H9 (cell line): Measurements from ENCODE around the gene WASHC3. TPM values are rescaled to one million over a fixed set of nuclear protein-coding genes. Genes with fewer than 3 reads are reported as not detected.

Experiments
- DNase-seq: peaks from one replicate; pipeline ENCODE4 v3.0.0-alpha.2; 2017
- H2AFZ ChIP-seq: one replicate; pipeline ENCODE4 v1.6.1; 2013; ENCODE audit warnings: mild to moderate bottlenecking, low read length, control low read depth, moderate library complexity
- H2AK5ac ChIP-seq: 2 replicates; pipeline ENCODE4 v1.6.1; 2013; ENCODE audit warnings: low read length, control low read depth, mixed read lengths; ENCODE audit not compliant: insufficient read length
- H2BK120ac ChIP-seq: one replicate; pipeline ENCODE4 v1.6.1; 2013; ENCODE audit warnings: low read depth, mild to moderate bottlenecking, low read length, control low read depth, inconsistent platforms; ENCODE audit not compliant: poor library complexity, severe bottlenecking
- H2BK12ac ChIP-seq: 2 replicates; pipeline ENCODE4 v1.6.1; 2013; ENCODE audit warnings: low read length, control low read depth, mixed read lengths, low read depth; ENCODE audit not compliant: insufficient read length
- H2BK15ac ChIP-seq: 2 replicates; pipeline ENCODE4 v1.6.1; 2013; ENCODE audit warnings: low read depth, low read length, control low read depth
- H2BK20ac ChIP-seq: one replicate; pipeline ENCODE4 v1.6.1; 2013; ENCODE audit warnings: low read depth, mild to moderate bottlenecking, low read length, control low read depth, inconsistent platforms; ENCODE audit not compliant: poor library complexity, severe bottlenecking
- H2BK5ac ChIP-seq: 2 replicates; pipeline ENCODE4 v1.6.1; 2013; ENCODE audit warnings: low read length, control low read depth, mixed read lengths; ENCODE audit not compliant: insufficient read length
- H3K14ac ChIP-seq: 2 replicates; pipeline ENCODE4 v1.6.1; 2013; ENCODE audit warnings: low read length, control low read depth; ENCODE audit not compliant: insufficient read depth
- H3K18ac ChIP-seq: 2 replicates; pipeline ENCODE4 v1.6.1; 2013; ENCODE audit warnings: low read depth, mild to moderate bottlenecking, mixed read lengths, low read length, control low read depth; ENCODE audit not compliant: insufficient read length
- H3K23ac ChIP-seq: 2 replicates; pipeline ENCODE4 v1.6.1; 2013; ENCODE audit warnings: low read length, control low read depth, mixed read lengths, low read depth; ENCODE audit not compliant: insufficient read length
- H3K23me2 ChIP-seq: 2 replicates; pipeline ENCODE4 v1.6.1; 2013; ENCODE audit warnings: low read depth, mild to moderate bottlenecking, mixed read lengths, low read length, control low read depth; ENCODE audit not compliant: insufficient read length, poor library complexity, severe bottlenecking
- H3K27ac ChIP-seq: 2 replicates; pipeline ENCODE4 v1.5.1; 2013; ENCODE audit warnings: low read length, control low read depth, mixed read lengths, low read depth; ENCODE audit not compliant: insufficient read length
- H3K27me3 ChIP-seq: 2 replicates; pipeline ENCODE4 v1.6.1; 2013; ENCODE audit warnings: low read length, control low read depth, inconsistent platforms; ENCODE audit not compliant: insufficient read depth
- H3K4ac ChIP-seq: 2 replicates; pipeline ENCODE4 v1.6.1; 2013; ENCODE audit warnings: low read depth, mild to moderate bottlenecking, control low read depth, inconsistent platforms, low read length, moderate library complexity
- H3K4me1 ChIP-seq: 2 replicates; pipeline ENCODE4 v1.6.1; 2013; ENCODE audit warnings: low read length, control low read depth, inconsistent platforms; ENCODE audit not compliant: insufficient read depth
- H3K4me2 ChIP-seq: 2 replicates; pipeline ENCODE4 v1.6.1; 2013; ENCODE audit warnings: low read length, control low read depth, mixed read lengths; ENCODE audit not compliant: insufficient read length, insufficient read depth
- H3K56ac ChIP-seq: 2 replicates; pipeline ENCODE4 v1.6.1; 2013; ENCODE audit warnings: low read depth, mild to moderate bottlenecking, mixed read lengths, low read length, control low read depth; ENCODE audit not compliant: insufficient read length
- H3K79me1 ChIP-seq: 2 replicates; pipeline ENCODE4 v1.6.1; 2013; ENCODE audit warnings: low read depth, mild to moderate bottlenecking, moderate library complexity, low read length, control low read depth, inconsistent platforms; ENCODE audit not compliant: insufficient read depth, poor library complexity, severe bottlenecking
- H3K79me2 ChIP-seq: 2 replicates; pipeline ENCODE4 v1.6.1; 2013; ENCODE audit warnings: low read length, control low read depth, inconsistent platforms; ENCODE audit not compliant: insufficient read depth
- H3K9ac ChIP-seq: 2 replicates; pipeline ENCODE4 v1.6.1; 2013; ENCODE audit warnings: low read length, control low read depth, mixed read lengths; ENCODE audit not compliant: insufficient read length; ENCODE audit errors: extremely low read depth
- H3K9me3 ChIP-seq: one replicate; pipeline ENCODE4 v1.6.1; 2013; ENCODE audit warnings: low read depth, low read length, inconsistent platforms; ENCODE audit not compliant: control insufficient read depth
- H3T11ph ChIP-seq: one replicate; pipeline ENCODE4 v1.6.1; 2013; ENCODE audit warnings: mild to moderate bottlenecking, low read length, control low read depth, inconsistent platforms
- H4K20me1 ChIP-seq: one replicate; pipeline ENCODE4 v1.6.1; 2013; ENCODE audit not compliant: control insufficient read depth, insufficient read length, insufficient read depth
- H4K5ac ChIP-seq: 2 replicates; pipeline ENCODE4 v1.6.1; 2013; ENCODE audit warnings: low read depth, mild to moderate bottlenecking, mixed read lengths, low read length, control low read depth; ENCODE audit not compliant: insufficient read length
- H4K8ac ChIP-seq: replicated peaks from 2 replicates; pipeline ENCODE4 v1.6.1; 2013; ENCODE audit warnings: low read length, control low read depth, mixed read lengths, low read depth; ENCODE audit not compliant: insufficient read length
- H4K91ac ChIP-seq: 2 replicates; pipeline ENCODE4 v1.6.1; 2013; ENCODE audit warnings: low read depth, mild to moderate bottlenecking, moderate library complexity, mixed read lengths, low read length, control low read depth; ENCODE audit not compliant: insufficient read length
- H3K27ac Mint-ChIP-seq, 3 experiments: 2 replicates in 2 of 3; 3 replicates in 1 of 3; pipeline ENCODE4 v1.8.0; 2020 to 2021; ENCODE audit warnings: mixed read lengths in 3 of 3, mild to moderate bottlenecking in 1 of 3, moderate library complexity in 1 of 3
- H3K27me3 Mint-ChIP-seq: 2 replicates; pipeline ENCODE4 v1.8.0; 2021; ENCODE audit warnings: low read depth, mild to moderate bottlenecking, moderate library complexity, mixed read lengths
- H3K36me3 Mint-ChIP-seq, 3 experiments: 2 replicates in 2 of 3; 3 replicates in 1 of 3; pipeline ENCODE4 v1.8.0; 2020 to 2021; ENCODE audit warnings: low read depth in 3 of 3, mixed read lengths in 3 of 3; ENCODE audit not compliant: insufficient read depth in 1 of 3
- H3K4me1 Mint-ChIP-seq, 2 experiments: 2 replicates each; pipeline ENCODE4 v1.8.0; 2020; ENCODE audit warnings: mixed read lengths in 2 of 2
- H3K4me3 Mint-ChIP-seq, 2 experiments: 2 replicates in 1 of 2; 3 replicates in 1 of 2; pipeline ENCODE4 v1.8.0; 2020 to 2021; ENCODE audit warnings: mild to moderate bottlenecking in 2 of 2, mixed read lengths in 2 of 2, moderate library complexity in 1 of 2
- H3K9me3 Mint-ChIP-seq, 2 experiments: 2 replicates in 1 of 2; 3 replicates in 1 of 2; pipeline ENCODE4 v1.8.0; 2020; ENCODE audit warnings: mild to moderate bottlenecking in 2 of 2, mixed read lengths in 2 of 2, moderate library complexity in 1 of 2
- CTCF ChIP-seq: fragments of 200-600 bp; sonication (generic); conservative IDR thresholded peaks from 3 replicates; pipeline ENCODE4 v1.8.0; 2021; ENCODE audit warnings: antibody characterized with exemption, mild to moderate bottlenecking
- WGBS: extraction: QIAGEN DNeasy Blood & Tissue Kit; methylation state at CpG from one replicate; pipeline ENCODE4 v1.1.7; 2013; ENCODE audit warnings: missing lambda C conversion rate, low lambda C conversion rate, mixed read lengths; ENCODE audit not compliant: insufficient read length; ENCODE audit errors: extremely low coverage; 5-methylcytosine and 5-hydroxymethylcytosine counted together
- total RNA-seq: library from RNA; stranded (reverse); gene quantifications from 2 replicates; pipeline ENCODE4 v1.2.1, GENCODE V29; 2021

WASHC3 gene
- total RNA-seq, 1 experiment from 2014 or later, result 14.1 TPM

DNA sequence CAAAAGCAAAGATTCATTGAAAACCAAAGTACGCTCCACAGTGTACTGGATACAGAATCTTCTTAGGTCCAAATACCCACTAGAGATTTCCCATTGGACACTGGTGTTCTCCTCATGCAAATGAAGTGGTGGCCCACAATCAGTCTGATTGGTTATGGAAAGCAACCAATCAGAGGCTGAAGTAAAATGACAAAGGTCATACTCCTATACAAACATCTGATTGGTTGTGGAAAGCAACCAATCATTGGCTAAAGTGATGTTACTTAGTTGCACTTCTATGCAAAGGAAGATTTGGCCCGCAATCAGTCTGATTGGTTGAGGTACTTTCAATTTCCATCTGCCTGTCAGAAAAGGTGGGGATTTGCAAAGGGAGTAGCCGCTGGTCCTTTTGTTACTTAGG is 1.3 kb upstream of the WASHC3 start:
- no peak overlapping the region for H3K4me3 Mint-ChIP-seq
- H3K23ac ChIP-seq, result no peak overlapping the region

More for the DNA sequence above, 1.3 kb upstream of the WASHC3 start:
- no peak overlapping the region for H3K56ac ChIP-seq
- H3K14ac ChIP-seq, result no peak overlapping the region
- H2BK15ac ChIP-seq, result no peak overlapping the region
- no peak overlapping the region for H3K18ac ChIP-seq
- H2AK5ac ChIP-seq, result no peak overlapping the region
- H3T11ph ChIP-seq, result no peak overlapping the region
- H3K9ac ChIP-seq, result no peak overlapping the region
- H2BK5ac ChIP-seq, result no peak overlapping the region
- H3K4me2 ChIP-seq, result no peak overlapping the region
- Mint-ChIP-seq H3K36me3 (no peaks in the 10 kb centered on the region), H3K27ac (no peak overlapping the region), H3K27me3 (no peaks in the 10 kb centered on the region), H3K4me1 (peaks cover 6 to 8% of the 10 kb centered on the region in 2 experiments; a peak in 3 of 4 replicates), H3K9me3 (no peaks in the 10 kb centered on the region)
- no peak overlapping the region for H4K8ac ChIP-seq
- H3K27me3 ChIP-seq, result no peaks in the 10 kb centered on the region
- H3K79me1 ChIP-seq, result no peaks in the 10 kb centered on the region
- H3K9me3 ChIP-seq, result no peaks in the 10 kb centered on the region
- no peak for TF ChIP-seq CTCF
- no peak overlapping the region for H2BK120ac ChIP-seq
- no peaks in the 10 kb centered on the region for H3K4me1 ChIP-seq
- H2AFZ ChIP-seq, result no peak overlapping the region
- no peak for DNase-seq
- no peak overlapping the region for H3K4ac ChIP-seq
- H4K20me1 ChIP-seq, result no peaks in the 10 kb centered on the region
- no peak overlapping the region for H2BK12ac ChIP-seq
- H4K91ac ChIP-seq, result no peak overlapping the region
- no peaks in the 10 kb centered on the region for H3K23me2 ChIP-seq
- H4K5ac ChIP-seq, result no peak overlapping the region
- whole genome bisulfite sequencing, result no CpG with 5 or more reads among the region's 3 CpGs
- no peak overlapping the region for H2BK20ac ChIP-seq
- no peaks in the 10 kb centered on the region for H3K79me2 ChIP-seq
- no peak overlapping the region for H3K27ac ChIP-seq
